Measurements from ENCODE around the gene OPN1MW3. TPM values are rescaled to one million over a fixed set of nuclear protein-coding genes. Genes with fewer than 3 reads are reported as not detected.

Gene OPN1MW3
- total and polyA plus RNA-seq, 11 donors, result not detected

- Histone ChIP-seq H3K36me3 (no peaks in the 10 kb centered on the region), H3K4me1 (no peaks in the 10 kb centered on the region), H3K27ac (no peak within 1 kb of the TSS), H3K27me3 (no peaks in the 10 kb centered on the region), H3K4me3 (no peak within 1 kb of the TSS), H3K9me3 (no peaks in the 10 kb centered on the region)
- ATAC-seq (no peak), DNase-seq (peak in 1 of 5 donors; percentile 8)
- intact Hi-C loops (cut with DNase I), result no loop called here
- TF ChIP-seq POLR2A (IDR thresholded peaks at IDR 0.05) (no peak), CTCF (IDR thresholded peaks at IDR 0.05) (no peak)
- 87 to 92% (median 92%) methylated on average over 38 to 39 of the region's 39 CpGs for WGBS, 4 donors
Observed at GRCh38 chrX:154294791-154295574, 37.6 kb downstream of the OPN1MW3 start, which contains the start of gene TEX28. Gene TEX28 (minus strand): TSS chrX:154295124. CDS start chrX:154292117, 3,007 bp downstream.

GRCh38 chrX:154295664-154296310 is 38.4 kb downstream of the OPN1MW3 start, which contains the start of gene TKTL1:
Gene TKTL1 (plus strand): TSS chrX:154295795. CDS start chrX:154295860, 65 bp downstream.
- Histone ChIP-seq H3K27ac (no peak within 1 kb of the TSS), H3K36me3 (no peaks in the 10 kb centered on the region), H3K4me1 (no peaks in the 10 kb centered on the region), H3K9me3 (no peaks in the 10 kb centered on the region), H3K4me3 (no peak within 1 kb of the TSS), H3K27me3 (no peaks in the 10 kb centered on the region)
- intact Hi-C loops (cut with DNase I), result no loop called here
- WGBS, 4 donors, result 93 to 97% (median 95%) methylated on average over 31 to 37 of the region's 37 CpGs
- TF ChIP-seq POLR2A (IDR thresholded peaks at IDR 0.05) (no peak), CTCF (IDR thresholded peaks at IDR 0.05) (no peak)
- DNase-seq (peak in 1 of 5 donors; percentile 18), ATAC-seq (no peak)

GRCh38 chrX:154296731-154297130 is 39.3 kb downstream of the OPN1MW3 start:
- intact Hi-C loops (cut with DNase I), result no loop called here

More at GRCh38 chrX:154296731-154297130, 39.3 kb downstream of the OPN1MW3 start:
- H3K27ac ChIP-seq, result no peak overlapping the region
- 86 to 93% (median 90%) methylated on average over 18 of the region's 18 CpGs for WGBS, 4 donors
- H3K36me3 ChIP-seq, result no peaks in the 10 kb centered on the region
- ATAC-seq, result no peak
- H3K4me3 ChIP-seq, result no peak overlapping the region
- no peaks in the 10 kb centered on the region for H3K4me1 ChIP-seq
- H3K9me3 ChIP-seq, result no peaks in the 10 kb centered on the region
- DNase-seq, result peak in 1 of 5 donors; percentile 15
- H3K27me3 ChIP-seq, result no peaks in the 10 kb centered on the region
- TF ChIP-seq POLR2A (IDR thresholded peaks at IDR 0.05) (no peak), CTCF (IDR thresholded peaks at IDR 0.05) (no peak)

Data from heart left ventricle (tissue), 16 donors.